ENCODE results near the gene PLEKHM1.
"Not testable (repeated sequence)": the region's sequence is repeated elsewhere in the genome, so short reads cannot be mapped to it uniquely, and the experiment has no call there.

- TF ChIP-seq HDAC6 (IDR thresholded peaks at IDR 0.05; ENCODE audit: low read depth, low read length); ZZZ3 (CRISPR knock-in tag; IDR thresholded peaks at IDR 0.05; ENCODE audit: borderline replicate concordance); CTCF (CRISPR knock-in tag; IDR thresholded peaks at IDR 0.05); E2F1 (CRISPR knock-in tag; IDR thresholded peaks at IDR 0.05); FOXM1 (CRISPR knock-in tag; IDR thresholded peaks at IDR 0.05); ZNF883 (CRISPR knock-in tag; IDR thresholded peaks at IDR 0.05; ENCODE audit: not compliant biosample characterization): not testable (repeated sequence)
Observed at GRCh38 chr17:45440839-45441515, 49.5 kb downstream of the PLEKHM1 start.
